ENCODE results near the gene SINHCAF. TPM values are rescaled to one million over a fixed set of nuclear protein-coding genes. Genes with fewer than 3 reads are reported as not detected.

The SINHCAF gene
- total RNA-seq, 1 experiment from 2014 or later = 497 TPM

- Histone ChIP-seq H2BK15ac (ENCODE audit: low read depth, low read length) (no peak overlapping the region), H3K27me3 (ENCODE audit: insufficient read depth, low read length) (no peaks in the 10 kb centered on the region), H3K79me2 (ENCODE audit: insufficient read depth, low read length) (no peaks in the 10 kb centered on the region), H3K4me2 (ENCODE audit: insufficient read depth, insufficient read length, low read length) (no peak overlapping the region), H2BK20ac (ENCODE audit: low read depth, low read length, poor library complexity, severe bottlenecking) (no peak overlapping the region), H4K20me1 (ENCODE audit: control insufficient read depth, insufficient read depth, insufficient read length) (no peaks in the 10 kb centered on the region), H3K4ac (ENCODE audit: low read depth, low read length) (no peak overlapping the region), H3K4me1 (ENCODE audit: insufficient read depth, low read length) (no peaks in the 10 kb centered on the region), H3K9me3 (ENCODE audit: control insufficient read depth, low read depth, low read length) (no peaks in the 10 kb centered on the region), H3K56ac (ENCODE audit: insufficient read length, low read depth, low read length) (no peak overlapping the region), H4K8ac (replicated peaks; ENCODE audit: insufficient read length, low read depth, low read length) (no peak overlapping the region), H3K23me2 (ENCODE audit: insufficient read length, low read depth, low read length, poor library complexity, severe bottlenecking) (no peaks in the 10 kb centered on the region), H2BK12ac (ENCODE audit: insufficient read length, low read depth, low read length) (no peak overlapping the region), H2BK5ac (ENCODE audit: insufficient read length, low read length) (no peak overlapping the region), H3T11ph (ENCODE audit: low read length) (no peak overlapping the region), H3K27ac (ENCODE audit: insufficient read length, low read depth, low read length) (no peak overlapping the region), H3K79me1 (ENCODE audit: insufficient read depth, low read depth, low read length, poor library complexity, severe bottlenecking) (no peaks in the 10 kb centered on the region), H3K23ac (ENCODE audit: insufficient read length, low read depth, low read length) (no peak overlapping the region), H4K91ac (ENCODE audit: insufficient read length, low read depth, low read length) (no peak overlapping the region), H3K9ac (ENCODE audit: extremely low read depth, insufficient read length, low read length) (no peak overlapping the region), H2AFZ (ENCODE audit: low read length) (no peak overlapping the region), H2AK5ac (ENCODE audit: insufficient read length, low read length) (no peak overlapping the region), H4K5ac (ENCODE audit: insufficient read length, low read depth, low read length) (no peak overlapping the region), H2BK120ac (ENCODE audit: low read depth, low read length, poor library complexity, severe bottlenecking) (no peak overlapping the region), H3K14ac (ENCODE audit: insufficient read depth, low read length) (no peak overlapping the region), H3K18ac (ENCODE audit: insufficient read length, low read depth, low read length) (no peak overlapping the region)
- Mint-ChIP-seq H3K36me3 (ENCODE audit: insufficient read depth in 1 of 3, low read depth in 3 of 3) (peaks cover 41 to 74% (median 63%) of the 10 kb centered on the region in 3 experiments; a peak in 6 of 7 replicates), H3K4me1 (peaks cover 18 to 23% of the 10 kb centered on the region in 2 experiments), H3K4me3 (no peak overlapping the region), H3K27ac (peak overlapping the region in 1 of 3 experiments; percentile 33; a peak in 1 of 7 replicates), H3K27me3 (ENCODE audit: low read depth) (no peaks in the 10 kb centered on the region; the same call in 1 of the 2 replicates), H3K9me3 (no peaks in the 10 kb centered on the region)
- TF ChIP-seq CTCF (conservative IDR thresholded peaks at IDR 0.05) = no peak
- DNase-seq = no peak
Measured at GRCh38 chr12:31280183-31280582, 45.8 kb downstream of the SINHCAF start.

All from H9 (cell line).